Measurements from ENCODE around the gene TSPAN13. TPM values are rescaled to one million over a fixed set of nuclear protein-coding genes. Genes with fewer than 3 reads are reported as not detected.
A peak's percentile ranks its signal among the peaks of the same experiment; 100 is the strongest.

Gene TSPAN13
- total RNA-seq, 1 experiment from 2014 or later: 31.1 TPM

GRCh38 chr7:16735020-16735419 lies 18.5 kb upstream of the TSPAN13 start:
- CTCF ChIA-PET: no interaction called here
- no peaks in the 10 kb centered on the region for H4K20me1 ChIP-seq (ENCODE audit: insufficient read depth)

GRCh38 chr7:16738011-16738688 lies 15.4 kb upstream of the TSPAN13 start:
- H3K4me1 ChIP-seq (replicated peaks; ENCODE audit: insufficient read depth): peaks cover 13% of the 10 kb centered on the region
- BruUV-seq (replicated peaks): no TSS peak
- no peak for DNase-seq
- H3K4me2 ChIP-seq: no peak overlapping the region
- intact Hi-C loops (cut with micrococcal nuclease; ENCODE audit: unreplicated experiment): no loop called here
- no peak overlapping the region for H3K4me3 ChIP-seq
- no peak overlapping the region for H3K27ac ChIP-seq
- POLR2A ChIA-PET (ENCODE audit: unreplicated experiment): no interaction called here
- H3K79me2 ChIP-seq (ENCODE audit: low read depth): no peaks in the 10 kb centered on the region
- H3K9me2 ChIP-seq (ENCODE audit: insufficient read depth): no peaks in the 10 kb centered on the region
- no peaks in the 10 kb centered on the region for H3F3A ChIP-seq (ENCODE audit: insufficient read depth, low read depth)
- no peaks in the 10 kb centered on the region for H3K36me3 ChIP-seq (ENCODE audit: low read depth)
- H4K20me1 ChIP-seq (ENCODE audit: insufficient read depth): no peaks in the 10 kb centered on the region
- no peaks in the 10 kb centered on the region for H3K9me3 ChIP-seq (ENCODE audit: insufficient read depth, low read depth)
- CTCF ChIA-PET: interaction anchor here (0.6 kb wide), 1 partner anchor 1340 kb away, joined by 3 read pairs; no protein-coding TSS in a partner anchor
- H2AFZ ChIP-seq: no peak overlapping the region
- no peaks in the 10 kb centered on the region for H3K27me3 ChIP-seq (ENCODE audit: insufficient read depth, low read depth)
- TF ChIP-seq CTCF (conservative IDR thresholded peaks at IDR 0.05): no peak
- TF ChIP-seq EZH2 (IDR thresholded peaks at IDR 0.05; ENCODE audit: low read depth): no peak

More at GRCh38 chr7:16735020-16735419, 18.5 kb upstream of the TSPAN13 start:
- H3K9me2 ChIP-seq (ENCODE audit: insufficient read depth): no peaks in the 10 kb centered on the region
- no peaks in the 10 kb centered on the region for H3K36me3 ChIP-seq (ENCODE audit: low read depth)
- no peaks in the 10 kb centered on the region for H3K27me3 ChIP-seq (ENCODE audit: insufficient read depth, low read depth)
- TF ChIP-seq EZH2 (IDR thresholded peaks at IDR 0.05; ENCODE audit: low read depth) (no peak), CTCF (conservative IDR thresholded peaks at IDR 0.05) (no peak)
- DNase-seq: no peak
- intact Hi-C loops (cut with micrococcal nuclease; ENCODE audit: unreplicated experiment): no loop called here
- H3K9me3 ChIP-seq (ENCODE audit: insufficient read depth, low read depth): no peaks in the 10 kb centered on the region
- no peak overlapping the region for H3K4me3 ChIP-seq
- no peak overlapping the region for H3K4me2 ChIP-seq
- no peaks in the 10 kb centered on the region for H3F3A ChIP-seq (ENCODE audit: insufficient read depth, low read depth)
- no peak overlapping the region for H2AFZ ChIP-seq
- no TSS peak for BruUV-seq (replicated peaks)
- H3K4me1 ChIP-seq (replicated peaks; ENCODE audit: insufficient read depth): peaks cover 10% of the 10 kb centered on the region
- no peak overlapping the region for H3K27ac ChIP-seq
- POLR2A ChIA-PET (ENCODE audit: unreplicated experiment): no interaction called here
- H3K79me2 ChIP-seq (ENCODE audit: low read depth): no peaks in the 10 kb centered on the region

GRCh38 chr7:16739863-16740622 lies 13.5 kb upstream of the TSPAN13 start:
- H3K27ac ChIP-seq: no peak overlapping the region
- no peaks in the 10 kb centered on the region for H3K9me2 ChIP-seq (ENCODE audit: insufficient read depth)
- ChIA-PET CTCF (no interaction called here), POLR2A (ENCODE audit: unreplicated experiment) (no interaction called here)
- peaks cover 20% of the 10 kb centered on the region for H3K4me1 ChIP-seq (replicated peaks; ENCODE audit: insufficient read depth)
- H3F3A ChIP-seq (ENCODE audit: insufficient read depth, low read depth): no peaks in the 10 kb centered on the region
- H3K79me2 ChIP-seq (ENCODE audit: low read depth): no peaks in the 10 kb centered on the region
- no peak overlapping the region for H3K4me3 ChIP-seq
- H3K9me3 ChIP-seq (ENCODE audit: insufficient read depth, low read depth): no peaks in the 10 kb centered on the region
- no peaks in the 10 kb centered on the region for H4K20me1 ChIP-seq (ENCODE audit: insufficient read depth)
- no TSS peak for BruUV-seq (replicated peaks)
- H3K36me3 ChIP-seq (ENCODE audit: low read depth): no peaks in the 10 kb centered on the region
- no peak for TF ChIP-seq CTCF (conservative IDR thresholded peaks at IDR 0.05)
- no peak for TF ChIP-seq EZH2 (IDR thresholded peaks at IDR 0.05; ENCODE audit: low read depth)
- no peak overlapping the region for H2AFZ ChIP-seq
- H3K4me2 ChIP-seq: no peak overlapping the region
- peak in 1 of 2 experiments; percentile 73 for DNase-seq
- no peaks in the 10 kb centered on the region for H3K27me3 ChIP-seq (ENCODE audit: insufficient read depth, low read depth)
- intact Hi-C loops (cut with micrococcal nuclease; ENCODE audit: unreplicated experiment): no loop called here
